ENCODE results near the gene SMPD3.

DNA sequence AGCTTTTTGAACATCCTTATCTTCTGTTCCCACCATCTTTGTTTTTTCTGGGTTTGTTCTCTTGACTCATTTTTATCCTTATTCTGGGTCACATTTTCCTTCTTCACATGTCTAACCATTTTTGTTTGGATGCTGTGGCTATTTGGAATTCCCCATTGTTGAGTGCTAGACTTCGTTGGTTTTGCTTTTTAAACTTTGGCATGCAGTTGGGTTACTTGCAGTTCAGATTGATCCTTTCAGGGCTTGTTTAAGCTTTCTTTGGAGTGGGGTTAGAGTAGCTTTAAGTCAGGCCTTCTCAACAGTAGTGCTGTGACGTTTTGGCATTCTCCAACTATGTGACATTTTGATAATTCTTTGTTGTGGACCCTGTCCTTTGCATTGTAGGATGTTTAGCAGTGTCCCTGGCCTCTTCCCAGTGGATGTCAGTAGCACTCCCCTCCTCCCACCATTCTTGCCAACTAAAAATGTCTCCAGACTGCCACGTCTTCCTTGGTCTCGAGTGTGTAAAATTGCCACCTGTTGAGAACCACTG lies 116.4 kb downstream of the SMPD3 start:
- TF ChIP-seq, protein P1, sequence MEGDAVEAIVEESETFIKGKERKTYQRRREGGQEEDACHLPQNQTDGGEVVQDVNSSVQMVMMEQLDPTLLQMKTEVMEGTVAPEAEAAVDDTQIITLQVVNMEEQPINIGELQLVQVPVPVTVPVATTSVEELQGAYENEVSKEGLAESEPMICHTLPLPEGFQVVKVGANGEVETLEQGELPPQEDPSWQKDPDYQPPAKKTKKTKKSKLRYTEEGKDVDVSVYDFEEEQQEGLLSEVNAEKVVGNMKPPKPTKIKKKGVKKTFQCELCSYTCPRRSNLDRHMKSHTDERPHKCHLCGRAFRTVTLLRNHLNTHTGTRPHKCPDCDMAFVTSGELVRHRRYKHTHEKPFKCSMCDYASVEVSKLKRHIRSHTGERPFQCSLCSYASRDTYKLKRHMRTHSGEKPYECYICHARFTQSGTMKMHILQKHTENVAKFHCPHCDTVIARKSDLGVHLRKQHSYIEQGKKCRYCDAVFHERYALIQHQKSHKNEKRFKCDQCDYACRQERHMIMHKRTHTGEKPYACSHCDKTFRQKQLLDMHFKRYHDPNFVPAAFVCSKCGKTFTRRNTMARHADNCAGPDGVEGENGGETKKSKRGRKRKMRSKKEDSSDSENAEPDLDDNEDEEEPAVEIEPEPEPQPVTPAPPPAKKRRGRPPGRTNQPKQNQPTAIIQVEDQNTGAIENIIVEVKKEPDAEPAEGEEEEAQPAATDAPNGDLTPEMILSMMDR (IDR thresholded peaks at IDR 0.05): no peak
- TF ChIP-seq POLR2A (IDR thresholded peaks at IDR 0.05): no peak
